Neural cell (in vitro differentiated cells): ENCODE data around the gene NPM3. TPM values are rescaled to one million over a fixed set of nuclear protein-coding genes. Genes with fewer than 3 reads are reported as not detected.

Source experiments
- H2AFZ ChIP-seq: fragments of 200-600, 300-800 bp; sonication (generic), shearing (Covaris generic); 2 replicates; pipeline ENCODE4 v1.6.0; 2014; ENCODE audit warnings: low read depth, mild to moderate bottlenecking, antibody characterized with exemption, low read length, moderate library complexity
- H3F3A ChIP-seq: fragments of 200-600 bp; shearing (Covaris generic); 2 replicates; pipeline ENCODE4 v1.6.1; 2016; ENCODE audit warnings: mild to moderate bottlenecking, moderate library complexity, mixed read lengths, antibody characterized with exemption, low read length; ENCODE audit not compliant: insufficient read depth, poor library complexity, severe bottlenecking
- H3K27ac ChIP-seq: fragments of 200-600, 300-800 bp; sonication (generic), shearing (Covaris generic); 2 replicates; pipeline ENCODE4 v1.5.1; 2014; ENCODE audit warnings: mild to moderate bottlenecking, low read length, moderate library complexity
- H3K27me3 ChIP-seq: fragments of 300-800, 200-600 bp; sonication (generic), shearing (Covaris generic); 2 replicates; pipeline ENCODE4 v1.6.0; 2014; ENCODE audit warnings: mild to moderate bottlenecking, low read depth, low read length, moderate library complexity; ENCODE audit not compliant: insufficient read depth
- H3K36me3 ChIP-seq: fragments of 300-800, 200-600 bp; sonication (generic), shearing (Covaris generic); 2 replicates; pipeline ENCODE4 v1.5.1; 2014; ENCODE audit warnings: mild to moderate bottlenecking, antibody characterized with exemption, low read length, moderate library complexity; ENCODE audit not compliant: insufficient read depth
- H3K4me2 ChIP-seq: fragments of 300-800, 200-600 bp; sonication (generic), shearing (Covaris generic); 2 replicates; pipeline ENCODE4 v1.6.0; 2014; ENCODE audit warnings: mild to moderate bottlenecking, low read length
- H3K4me3 ChIP-seq: fragments of 300-800, 200-600 bp; sonication (generic), shearing (Covaris generic); 2 replicates; pipeline ENCODE4 v1.5.1; 2014; ENCODE audit warnings: mild to moderate bottlenecking, low read length, moderate library complexity
- H3K79me2 ChIP-seq: fragments of 200-600 bp; shearing (Covaris generic); replicated peaks from 2 replicates; pipeline ENCODE4 v1.6.0; 2014; ENCODE audit warnings: mild to moderate bottlenecking, low read length, moderate library complexity; ENCODE audit not compliant: insufficient read depth
- H3K9ac ChIP-seq: fragments of 300-800, 200-600 bp; sonication (generic), shearing (Covaris generic); 2 replicates; pipeline ENCODE4 v1.6.1; 2016; ENCODE audit warnings: mild to moderate bottlenecking, low read length, mixed read lengths
- H3K9me2 ChIP-seq: fragments of 200-600 bp; shearing (Covaris generic); 2 replicates; pipeline ENCODE4 v1.6.1; 2016; ENCODE audit warnings: mild to moderate bottlenecking, low read length, mixed read lengths; ENCODE audit not compliant: insufficient read depth
- H3K9me3 ChIP-seq: fragments of 200-600, 300-800 bp; sonication (generic), shearing (Covaris generic); 2 replicates; pipeline ENCODE4 v1.6.1; 2016; ENCODE audit warnings: mild to moderate bottlenecking, mixed run types, low read length, moderate library complexity, mixed read lengths
- H4K20me1 ChIP-seq: fragments of 200-600 bp; shearing (Covaris generic); 2 replicates; pipeline ENCODE4 v1.6.1; 2016; ENCODE audit warnings: mild to moderate bottlenecking, mixed run types; ENCODE audit not compliant: insufficient read depth
- CTCF ChIP-seq: fragments of 450-650 bp; IDR thresholded peaks from 2 replicates; pipeline ENCODE4 v1.5.1; 2014; ENCODE audit warnings: antibody characterized with exemption, mild to moderate bottlenecking, moderate library complexity; ENCODE audit not compliant: poor library complexity, severe bottlenecking
- EP300 ChIP-seq: fragments of 450-650 bp; conservative IDR thresholded peaks from 2 replicates; pipeline ENCODE4 v1.6.1; 2014; ENCODE audit warnings: antibody characterized with exemption, mild to moderate bottlenecking, moderate library complexity; ENCODE audit not compliant: poor library complexity, severe bottlenecking
- EZH2 ChIP-seq: fragments of 200-600, 300-800 bp; shearing (Covaris generic), sonication (generic); IDR thresholded peaks from 2 replicates; pipeline ENCODE4 v1.6.1; 2014; ENCODE audit warnings: antibody characterized with exemption, low read length, borderline replicate concordance, mild to moderate bottlenecking; ENCODE audit not compliant: insufficient read depth, poor library complexity, severe bottlenecking
- MXI1 ChIP-seq: fragments of 450-650 bp; conservative IDR thresholded peaks from 2 replicates; pipeline ENCODE4 v1.6.1; 2014; ENCODE audit warnings: antibody characterized with exemption, mild to moderate bottlenecking; ENCODE audit not compliant: poor library complexity, severe bottlenecking
- RAD21 ChIP-seq: fragments of 450-650 bp; conservative IDR thresholded peaks from 2 replicates; pipeline ENCODE4 v1.6.1; 2014; ENCODE audit warnings: antibody characterized with exemption, mild to moderate bottlenecking, moderate library complexity
- REST ChIP-seq: IDR thresholded peaks from 2 replicates; pipeline ENCODE4 v1.6.1; 2012; ENCODE audit warnings: borderline replicate concordance
- SMC3 ChIP-seq: fragments of 450-650 bp; conservative IDR thresholded peaks from 2 replicates; pipeline ENCODE4 v1.6.1; 2014; ENCODE audit warnings: antibody characterized with exemption, mild to moderate bottlenecking, moderate library complexity; ENCODE audit not compliant: poor library complexity
- TAF1 ChIP-seq: IDR thresholded peaks from 2 replicates; pipeline ENCODE4 v1.6.1; 2012; ENCODE audit warnings: low read depth
- polyA plus RNA-seq: library from polyadenylated mRNA; depleted of rRNA; stranded (reverse); fragments of >200 nt; gene quantifications from 2 replicates; pipeline ENCODE4 v1.2.3, GENCODE V29; 2014

Gene NPM3
- polyA plus RNA-seq, 1 donor from 2014 or later: 53.0 TPM

- H3K4me3 ChIP-seq: no peak overlapping the region
- no peak overlapping the region for H3K4me2 ChIP-seq
- H3K36me3 ChIP-seq: no peaks in the 10 kb centered on the region
- no peak overlapping the region for H3K9ac ChIP-seq
- no peaks in the 10 kb centered on the region for H3K27me3 ChIP-seq
- no peaks in the 10 kb centered on the region for H3K9me3 ChIP-seq
- no peaks in the 10 kb centered on the region for H4K20me1 ChIP-seq
- H3K27ac ChIP-seq: no peak overlapping the region
- no peak overlapping the region for H2AFZ ChIP-seq
- H3F3A ChIP-seq: no peaks in the 10 kb centered on the region
- no peaks in the 10 kb centered on the region for H3K9me2 ChIP-seq
- TF ChIP-seq REST (no peak), CTCF (no peak), SMC3 (no peak), TAF1 (no peak), EZH2 (no peak), RAD21 (no peak)
- H3K79me2 ChIP-seq: no peaks in the 10 kb centered on the region
Observed at GRCh38 chr10:101752241-101752640, 31.0 kb downstream of the NPM3 start.

GRCh38 chr10:101749047-101750016, 33.9 kb downstream of the NPM3 start:
- no peak for TF ChIP-seq MXI1
- TF ChIP-seq EP300: no peak
- no peak for TF ChIP-seq TAF1
- no peak for TF ChIP-seq SMC3
- TF ChIP-seq CTCF: peak; percentile 42
- Histone ChIP-seq H3K79me2 (no peaks in the 10 kb centered on the region), H3F3A (no peaks in the 10 kb centered on the region), H3K36me3 (no peaks in the 10 kb centered on the region), H3K4me3 (no peak overlapping the region), H3K9ac (peak overlapping the region; percentile 11), H3K27me3 (no peaks in the 10 kb centered on the region), H3K4me2 (no peak overlapping the region), H2AFZ (peak overlapping the region; percentile 42), H3K9me2 (no peaks in the 10 kb centered on the region), H3K9me3 (no peaks in the 10 kb centered on the region), H4K20me1 (no peaks in the 10 kb centered on the region), H3K27ac (no peak overlapping the region)
